HepG2 (cell line): Measurements from ENCODE around the gene ARHGDIA. TPM values are rescaled to one million over a fixed set of nuclear protein-coding genes. Genes with fewer than 3 reads are reported as not detected.
A peak's percentile ranks its signal among the peaks of the same experiment; 100 is the strongest.

Experiments
- AGO1 ChIP-seq: fragments of 200-400 bp; formaldehyde crosslinking; IDR thresholded peaks from 2 replicates; pipeline ENCODE4 v1.6.1; 2017; ENCODE audit warnings: mild to moderate bottlenecking, low read depth, low read length, moderate library complexity; ENCODE audit not compliant: poor library complexity, severe bottlenecking
- ATF1 ChIP-seq: IDR thresholded peaks from 2 replicates; pipeline ENCODE4 v1.6.1; 2016; ENCODE audit warnings: mild to moderate bottlenecking, control low read depth
- ATF4 ChIP-seq, 2 experiments: fragments of 450-650 bp in 1 of 2; sonication (generic) in 1 of 2; formaldehyde crosslinking; IDR thresholded peaks; 2 replicates each; pipeline versions ENCODE4 v1.5.0 to v1.8.0; 2020 to 2022; ENCODE audit warnings: mild to moderate bottlenecking in 1 of 2, missing genetic modification reagents in 1 of 2
- ETV5 ChIP-seq: IDR thresholded peaks from 2 replicates; pipeline ENCODE4 v1.6.1; 2018; ENCODE audit warnings: missing biosample characterization, missing genetic modification reagents, inconsistent platforms, borderline replicate concordance
- HNRNPLL ChIP-seq: fragments of 200-400 bp; formaldehyde crosslinking; IDR thresholded peaks from 2 replicates; pipeline ENCODE4 v1.6.1; 2017; ENCODE audit warnings: mild to moderate bottlenecking, low read depth, low read length; ENCODE audit not compliant: poor library complexity, severe bottlenecking
- HOXA7 ChIP-seq: sonication (generic); formaldehyde crosslinking; IDR thresholded peaks from 2 replicates; pipeline ENCODE4 v1.8.1; 2022; ENCODE audit warnings: mild to moderate bottlenecking, missing genetic modification reagents, moderate library complexity
- NCOA1 ChIP-seq: sonication (generic); formaldehyde crosslinking; IDR thresholded peaks from 2 replicates; pipeline ENCODE4 v1.9.0; 2021; ENCODE audit warnings: missing genetic modification reagents
- NFIC ChIP-seq: IDR thresholded peaks from 2 replicates; pipeline ENCODE4 v1.6.1; 2012; ENCODE audit warnings: mild to moderate bottlenecking, low read length, inconsistent platforms
- NKX3-1 ChIP-seq: sonication (generic); formaldehyde crosslinking; IDR thresholded peaks from 2 replicates; pipeline ENCODE4 v1.5.0; 2020; ENCODE audit warnings: missing genetic modification reagents
- SALL2 ChIP-seq: sonication (generic); formaldehyde crosslinking; IDR thresholded peaks from 2 replicates; pipeline ENCODE4 v1.8.1; 2023; ENCODE audit warnings: mild to moderate bottlenecking, missing genetic modification reagents, inconsistent platforms
- SIN3A ChIP-seq: IDR thresholded peaks from 2 replicates; pipeline ENCODE4 v1.6.1; 2011; ENCODE audit warnings: low read depth, mild to moderate bottlenecking, control low read depth, low read length, borderline replicate concordance
- SOX13 ChIP-seq, 3 experiments: fragments of 450-650 bp in 1 of 3; sonication (generic) in 1 of 3; formaldehyde crosslinking in 1 of 3; IDR thresholded peaks in 2 of 3; conservative IDR thresholded peaks in 1 of 3; 2 replicates each; pipeline versions ENCODE4 v1.5.0 to v1.6.1; 2016 to 2020; ENCODE audit warnings: antibody characterized with exemption in 1 of 3, mild to moderate bottlenecking in 1 of 3, missing compliant biosample characterization in 1 of 3, missing genetic modification reagents in 1 of 3, moderate library complexity in 1 of 3
- THAP11 ChIP-seq: IDR thresholded peaks from 2 replicates; pipeline ENCODE4 v1.6.1; 2016; ENCODE audit warnings: missing biosample characterization, missing genetic modification reagents
- TOE1 ChIP-seq: sonication (generic); formaldehyde crosslinking; IDR thresholded peaks from 2 replicates; pipeline ENCODE4 v1.4.0; 2020; ENCODE audit warnings: mild to moderate bottlenecking, missing genetic modification reagents
- ZBTB10 ChIP-seq: sonication (generic); formaldehyde crosslinking; IDR thresholded peaks from 2 replicates; pipeline ENCODE4 v1.4.0; 2020; ENCODE audit warnings: missing genetic modification reagents, borderline replicate concordance
- ZNF547 ChIP-seq: sonication (generic); formaldehyde crosslinking; IDR thresholded peaks from 2 replicates; pipeline ENCODE4 v1.5.1; 2020; ENCODE audit warnings: mild to moderate bottlenecking, missing genetic modification reagents
- ZNF607 ChIP-seq: sonication (generic); formaldehyde crosslinking; IDR thresholded peaks from 2 replicates; pipeline ENCODE4 v1.5.1; 2020; ENCODE audit warnings: missing genetic modification reagents, mild to moderate bottlenecking, borderline replicate concordance
- ZNF841 ChIP-seq: sonication (generic); formaldehyde crosslinking; IDR thresholded peaks from 2 replicates; pipeline ENCODE4 v1.8.1; 2023; ENCODE audit warnings: missing genetic modification reagents, borderline replicate concordance
- polyA plus RNA-seq, 8 experiments: library from polyadenylated mRNA; depleted of rRNA in 3 of 8; stranded (reverse) in 7 of 8; unstranded in 1 of 8; fragments of >200 nt; fragmentation: Illumina TruSeq in 4 of 8; extraction: Trizol in 4 of 8; gene quantifications; 2 replicates each; pipeline versions ENCODE4 v1.2.1 to v1.2.3, GENCODE V29; 2011 to 2016; ENCODE audit warnings: low read depth in 4 of 8, missing spikeins in 1 of 8, mixed read lengths in 1 of 8; ENCODE audit not compliant: insufficient read depth in 1 of 8
- total RNA-seq, 5 experiments: library from RNA; depleted of rRNA; stranded (reverse); fragments of >200 nt; fragmentation: Illumina TruSeq; extraction: Trizol; gene quantifications; 2 replicates each; pipeline ENCODE4 v1.2.3, GENCODE V29; 2016; ENCODE audit warnings: low read depth in 1 of 5
- TF ChIP-seq, protein P1 (sequence below): sonication (generic); formaldehyde crosslinking; IDR thresholded peaks from 2 replicates; pipeline ENCODE4 v1.9.0; 2022; ENCODE audit warnings: missing genetic modification reagents, mild to moderate bottlenecking, borderline replicate concordance
- TF ChIP-seq, protein P2 (sequence below): sonication (generic); formaldehyde crosslinking; IDR thresholded peaks from 2 replicates; pipeline ENCODE4 v1.4.0; 2020; ENCODE audit warnings: mild to moderate bottlenecking, missing genetic modification reagents
- TF ChIP-seq, protein P3 (sequence below): IDR thresholded peaks from 2 replicates; pipeline ENCODE4 v1.6.1; 2016; ENCODE audit warnings: mild to moderate bottlenecking, missing biosample characterization, missing genetic modification reagents

The ARHGDIA gene
- total and polyA plus RNA-seq, 2 of the 13 experiments (the other 11 are each of a cell fraction or from before 2014, with no cell fraction given), result 40.0 to 64.0 TPM

DNA sequence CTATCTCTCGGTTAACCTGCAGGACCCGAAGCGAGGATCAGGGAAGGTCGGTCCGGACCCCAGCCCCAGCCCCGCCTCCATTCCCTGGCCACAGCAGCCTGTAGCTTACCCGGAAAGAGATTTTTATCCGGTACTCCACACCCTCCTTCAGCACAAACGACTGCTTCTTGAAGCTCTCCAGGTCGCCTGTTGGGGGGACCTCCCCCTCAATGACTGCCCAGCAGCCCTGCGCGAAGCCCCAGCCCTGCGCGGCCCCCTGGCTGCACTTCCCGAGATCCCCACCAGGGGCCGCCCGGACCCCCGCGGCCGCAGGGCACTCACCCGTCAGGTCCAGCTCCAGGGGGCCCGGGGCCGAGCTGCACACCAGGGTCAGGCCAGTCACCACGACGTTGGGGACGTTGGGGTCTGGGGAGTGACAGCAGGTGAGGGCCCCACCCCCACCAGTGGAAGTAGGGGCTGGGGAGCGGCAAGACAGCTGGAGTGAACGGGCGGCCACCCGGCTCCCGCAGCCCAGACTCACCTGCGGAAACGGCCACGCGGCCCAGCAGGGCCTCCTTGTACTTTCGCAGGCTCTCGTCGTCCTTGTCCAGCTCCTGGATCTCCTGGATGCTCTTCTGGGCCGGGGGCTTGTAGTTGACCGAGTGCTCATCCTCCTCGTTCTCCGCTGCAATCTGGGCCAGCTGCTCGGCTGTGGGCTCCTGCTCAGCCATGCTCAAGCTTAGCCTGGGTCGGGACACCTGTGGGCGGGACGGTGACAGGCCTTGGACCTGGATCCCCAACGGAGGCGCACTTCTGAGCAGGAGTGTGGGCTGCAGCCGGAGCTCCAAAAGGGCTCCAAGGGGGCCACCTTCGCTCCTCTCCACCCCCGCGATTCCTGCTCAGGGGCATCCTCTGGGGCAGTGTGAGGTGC, 1.7 kb downstream of the ARHGDIA start (continued):
- TF ChIP-seq ATF4 (CRISPR knock-in tag; IDR thresholded peaks at IDR 0.05) (peak in 1 of 2 experiments; percentile 61; a peak in 1 of 4 replicates), NFIC (0 out of 2 replicates have a peak, but pooled peaks have one; percentile 41), SOX13 (IDR thresholded peaks at IDR 0.05) (0 out of 2 replicates have a peak, but pooled peaks have one; percentile 8), SOX13 (CRISPR knock-in tag; conservative IDR thresholded peaks at IDR 0.05 in 1 of 2, IDR thresholded peaks at IDR 0.05 in 1 of 2) (no peak), TOE1 (CRISPR knock-in tag) (no peak), ETV5 (CRISPR knock-in tag) (peak; percentile 33; the same call in 1 of the 2 replicates), ZNF607 (CRISPR knock-in tag) (0 out of 2 replicates have a peak, but pooled peaks have one; percentile 84), SALL2 (CRISPR knock-in tag) (peak; percentile 57; the same call in 1 of the 2 replicates), ATF1 (CRISPR knock-in tag) (no peak), HOXA7 (CRISPR knock-in tag) (no peak), ZNF841 (CRISPR knock-in tag) (peak; percentile 67; the same call in 1 of the 2 replicates), NCOA1 (CRISPR knock-in tag) (no peak), THAP11 (CRISPR knock-in tag) (peak; percentile 19; the same call in 1 of the 2 replicates), ZBTB10 (CRISPR knock-in tag) (peak; percentile 62; the same call in 1 of the 2 replicates), ZNF547 (CRISPR knock-in tag) (peak; percentile 37; the same call in 1 of the 2 replicates), NKX3-1 (CRISPR knock-in tag) (peak; percentile 61; the same call in 1 of the 2 replicates), SIN3A (no peak), HNRNPLL (peak; percentile 51), AGO1 (peak; percentile 96)
- TF ChIP-seq, protein P1, sequence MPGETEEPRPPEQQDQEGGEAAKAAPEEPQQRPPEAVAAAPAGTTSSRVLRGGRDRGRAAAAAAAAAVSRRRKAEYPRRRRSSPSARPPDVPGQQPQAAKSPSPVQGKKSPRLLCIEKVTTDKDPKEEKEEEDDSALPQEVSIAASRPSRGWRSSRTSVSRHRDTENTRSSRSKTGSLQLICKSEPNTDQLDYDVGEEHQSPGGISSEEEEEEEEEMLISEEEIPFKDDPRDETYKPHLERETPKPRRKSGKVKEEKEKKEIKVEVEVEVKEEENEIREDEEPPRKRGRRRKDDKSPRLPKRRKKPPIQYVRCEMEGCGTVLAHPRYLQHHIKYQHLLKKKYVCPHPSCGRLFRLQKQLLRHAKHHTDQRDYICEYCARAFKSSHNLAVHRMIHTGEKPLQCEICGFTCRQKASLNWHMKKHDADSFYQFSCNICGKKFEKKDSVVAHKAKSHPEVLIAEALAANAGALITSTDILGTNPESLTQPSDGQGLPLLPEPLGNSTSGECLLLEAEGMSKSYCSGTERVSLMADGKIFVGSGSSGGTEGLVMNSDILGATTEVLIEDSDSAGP, result peak; percentile 82; the same call in 1 of the 2 replicates
- TF ChIP-seq, protein P2, sequence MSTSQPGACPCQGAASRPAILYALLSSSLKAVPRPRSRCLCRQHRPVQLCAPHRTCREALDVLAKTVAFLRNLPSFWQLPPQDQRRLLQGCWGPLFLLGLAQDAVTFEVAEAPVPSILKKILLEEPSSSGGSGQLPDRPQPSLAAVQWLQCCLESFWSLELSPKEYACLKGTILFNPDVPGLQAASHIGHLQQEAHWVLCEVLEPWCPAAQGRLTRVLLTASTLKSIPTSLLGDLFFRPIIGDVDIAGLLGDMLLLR (CRISPR knock-in tag), result no peak
- TF ChIP-seq, protein P3, sequence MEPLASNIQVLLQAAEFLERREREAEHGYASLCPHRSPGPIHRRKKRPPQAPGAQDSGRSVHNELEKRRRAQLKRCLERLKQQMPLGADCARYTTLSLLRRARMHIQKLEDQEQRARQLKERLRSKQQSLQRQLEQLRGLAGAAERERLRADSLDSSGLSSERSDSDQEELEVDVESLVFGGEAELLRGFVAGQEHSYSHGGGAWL (CRISPR knock-in tag), result 0 out of 2 replicates have a peak, but pooled peaks have one; percentile 55
